Motor neuron (in vitro differentiated cells): Measurements from ENCODE around the gene JMJD7. TPM values are rescaled to one million over a fixed set of nuclear protein-coding genes. Genes with fewer than 3 reads are reported as not detected.

Experiments used
- ATAC-seq, 8 experiments: fragments of 200-7000 bp; cut with Tn5 transposase; replicated peaks in 6 of 8; 2 replicates each; pipeline ENCODE4 v1.8.0; 2021; ENCODE audit warnings: mild to moderate bottlenecking in 8 of 8, moderate library complexity in 8 of 8
- H3K27ac ChIP-seq, 2 donors: fragments of 250-450 bp; sonication (Bioruptor Pico); 2 replicates each; pipeline ENCODE4 v1.9.0; 2021; ENCODE audit warnings: antibody characterized with exemption in 2 of 2, mild to moderate bottlenecking in 2 of 2, moderate library complexity in 1 of 2
- H3K4me1 ChIP-seq, 2 donors: fragments of 250-450 bp; sonication (Bioruptor Pico); replicated peaks in 1 of 2; 2 replicates each; pipeline ENCODE4 v1.6.1; 2021; ENCODE audit warnings: antibody characterized with exemption in 2 of 2, mild to moderate bottlenecking in 2 of 2, moderate library complexity in 1 of 2
- H3K4me3 ChIP-seq, 5 donors: fragments of 250-450 bp; sonication (Bioruptor Pico); 2 replicates each; pipeline ENCODE4 v1.9.0; 2021; ENCODE audit warnings: antibody characterized with exemption in 5 of 5, mild to moderate bottlenecking in 5 of 5, moderate library complexity in 4 of 5
- WGBS, 10 experiments: fragments of 450-650 bp; shearing (Covaris generic); methylation state at CpG; one replicate each; pipeline ENCODE4 v1.0.0; 2022; 5-methylcytosine and 5-hydroxymethylcytosine counted together
- in situ Hi-C, 9 experiments: fragments of 400-800 bp; cut with MboI; loops; one replicate each; pipeline ENCODE4 v1.15.0; 2021; ENCODE audit warnings: low sequenced_read_pairs in 9 of 9, low pct_unique_long_range_greater_than_20kb in 2 of 9; ENCODE audit not compliant: unreplicated experiment in 9 of 9
- total RNA-seq, 8 experiments: library from RNA; unstranded; fragments of 300-600 nt; gene quantifications; 2 replicates each; pipeline versions ENCODE4 v1.2.3 to v1.2.4, GENCODE V29; 2022

JMJD7 gene
- total RNA-seq, 8 experiments from 2014 or later: 4.0 to 8.8 (median 5.7) TPM

GRCh38 chr15:41876007-41876406 is 48.1 kb downstream of the JMJD7 start:
- ATAC-seq: peak in 1 of 8 experiments; percentile 8
- in situ Hi-C loops: no loop called here
- Histone ChIP-seq H3K4me3 (no peak overlapping the region), H3K27ac (no peak overlapping the region), H3K4me1 (no peaks in the 10 kb centered on the region)
- 0 to 73% (median 40%) methylated on average over 1 to 10 of the region's 13 CpGs; no CpG with 5 or more reads in 7 of the 10 experiments for WGBS, 10 experiments

GRCh38 chr15:41876689-41877088 is 48.8 kb downstream of the JMJD7 start:
- no CpG with 5 or more reads among the region's 12 CpGs for WGBS, 10 experiments
- ATAC-seq: peak in 3 of 8 experiments; percentile 9 to 31 (median 17)
- in situ Hi-C loops: no loop called here

GRCh38 chr15:41877631-41878354 is 49.9 kb downstream of the JMJD7 start:
- H3K27ac ChIP-seq: no peak overlapping the region
- WGBS, 10 experiments: 60 to 100% (median 60%) methylated on average over 1 to 4 of the region's 13 CpGs; no CpG with 5 or more reads in 5 of the 10 experiments
- ATAC-seq: no peak
- no peaks in the 10 kb centered on the region for H3K4me1 ChIP-seq
- H3K4me3 ChIP-seq: no peak overlapping the region
- in situ Hi-C loops: no loop called here

More at GRCh38 chr15:41876689-41877088, 48.8 kb downstream of the JMJD7 start:
- Histone ChIP-seq H3K4me1 (no peaks in the 10 kb centered on the region), H3K27ac (no peak overlapping the region), H3K4me3 (no peak overlapping the region)

- ATAC-seq: no peak
- no peak overlapping the region for H3K4me3 ChIP-seq
- no peak overlapping the region for H3K27ac ChIP-seq
- WGBS, 10 experiments: 63 to 77% methylated on average over 3 to 6 of the region's 10 CpGs; no CpG with 5 or more reads in 8 of the 10 experiments
- in situ Hi-C loops: no loop called here
- H3K4me1 ChIP-seq: no peaks in the 10 kb centered on the region
Observed at GRCh38 chr15:41878355-41878699, 50.4 kb downstream of the JMJD7 start.

- Histone ChIP-seq H3K4me3 (no peak overlapping the region), H3K4me1 (no peaks in the 10 kb centered on the region), H3K27ac (no peak overlapping the region)
- no peak for ATAC-seq
- WGBS, 10 experiments: 67 to 80% methylated on average over 1 of the region's 10 CpGs; no CpG with 5 or more reads in 8 of the 10 experiments
- in situ Hi-C loops: no loop called here
Observed at GRCh38 chr15:41879321-41879845, 51.5 kb downstream of the JMJD7 start.

- 80 to 92% (median 86%) methylated on average over 2 to 4 of the region's 10 CpGs; no CpG with 5 or more reads in 7 of the 10 experiments for WGBS, 10 experiments
- Histone ChIP-seq H3K4me3 (no peak overlapping the region), H3K4me1 (no peaks in the 10 kb centered on the region), H3K27ac (no peak overlapping the region)
- in situ Hi-C loops: no loop called here
- no peak for ATAC-seq
Observed at GRCh38 chr15:41880156-41880877, 52.4 kb downstream of the JMJD7 start.

- in situ Hi-C loops: no loop called here
- no peak overlapping the region for H3K4me3 ChIP-seq
- no peaks in the 10 kb centered on the region for H3K4me1 ChIP-seq
- 67 to 94% methylated on average over 3 of the region's 8 CpGs; no CpG with 5 or more reads in 8 of the 10 experiments for WGBS, 10 experiments
- ATAC-seq: no peak
- H3K27ac ChIP-seq: no peak overlapping the region
Observed at GRCh38 chr15:41881086-41881485, 53.2 kb downstream of the JMJD7 start.

- WGBS, 10 experiments: 20 to 53% (median 49%) methylated on average over 1 to 4 of the region's 10 CpGs; no CpG with 5 or more reads in 7 of the 10 experiments
- in situ Hi-C loops: no loop called here
- Histone ChIP-seq H3K4me3 (no peak overlapping the region), H3K27ac (no peak overlapping the region), H3K4me1 (no peaks in the 10 kb centered on the region)
- ATAC-seq: no peak
Observed at GRCh38 chr15:41881550-41881919, 53.6 kb downstream of the JMJD7 start.

GRCh38 chr15:41881920-41882688 is 54.2 kb downstream of the JMJD7 start:
- Histone ChIP-seq H3K27ac (no peak overlapping the region), H3K4me3 (no peak overlapping the region), H3K4me1 (no peaks in the 10 kb centered on the region)
- ATAC-seq: peak in 5 of 8 experiments; percentile 39 to 71 (median 59)
- 20% methylated on average over 2 of the region's 81 CpGs; no CpG with 5 or more reads in 9 of the 10 experiments for WGBS, 10 experiments
- in situ Hi-C loops: no loop called here

GRCh38 chr15:41882689-41883483 is 55.0 kb downstream of the JMJD7 start:
- no peak overlapping the region for H3K27ac ChIP-seq
- H3K4me1 ChIP-seq: no peaks in the 10 kb centered on the region
- 60 to 100% (median 92%) methylated on average over 1 to 4 of the region's 14 CpGs; no CpG with 5 or more reads in 4 of the 10 experiments for WGBS, 10 experiments
- in situ Hi-C loops: no loop called here
- no peak overlapping the region for H3K4me3 ChIP-seq
- no peak for ATAC-seq

GRCh38 chr15:41883484-41883825 is 55.6 kb downstream of the JMJD7 start:
- ATAC-seq: no peak
- in situ Hi-C loops: no loop called here
- Histone ChIP-seq H3K4me1 (no peaks in the 10 kb centered on the region), H3K27ac (no peak overlapping the region), H3K4me3 (no peak overlapping the region)
- WGBS, 10 experiments: 40 to 100% (median 92%) methylated on average over 1 to 2 of the region's 2 CpGs; no CpG with 5 or more reads in 3 of the 10 experiments

- WGBS, 10 experiments: 20 to 100% (median 78%) methylated on average over 1 to 5 of the region's 7 CpGs
- no peak overlapping the region for H3K4me3 ChIP-seq
- H3K4me1 ChIP-seq: no peaks in the 10 kb centered on the region
- ATAC-seq: no peak
- no peak overlapping the region for H3K27ac ChIP-seq
- in situ Hi-C loops: no loop called here
Observed at GRCh38 chr15:41884458-41884857, 56.6 kb downstream of the JMJD7 start.
